HL-60 (cell line): Measurements from ENCODE around the gene COG6.

Experiments used
- DNase-seq, 2 experiments: peaks; one replicate each; pipeline ENCODE4 v3.0.0-alpha.2; 2010 to 2020; ENCODE audit warnings: low read depth in 1 of 2, low spot score in 1 of 2
- H3K27ac ChIP-seq: fragments of 250-450 bp; sonication (Bioruptor Pico); replicated peaks from 2 replicates; pipeline ENCODE4 v1.5.1; 2020; ENCODE audit warnings: mild to moderate bottlenecking, moderate library complexity
- H3K27me3 ChIP-seq: fragments of 250-450 bp; sonication (Bioruptor Pico); 2 replicates; pipeline ENCODE4 v1.5.1; 2021; ENCODE audit warnings: mild to moderate bottlenecking, moderate library complexity; ENCODE audit not compliant: insufficient read depth, poor library complexity, severe bottlenecking
- H3K4me3 ChIP-seq: replicated peaks from 2 replicates; pipeline ENCODE4 v1.5.1; 2011; ENCODE audit warnings: mild to moderate bottlenecking, control low read depth, low read length; ENCODE audit not compliant: insufficient read depth
- CTCF ChIP-seq: IDR thresholded peaks from one replicate; pipeline ENCODE4 v1.5.1; 2011; ENCODE audit warnings: low read length, control low read depth, inconsistent platforms; ENCODE audit not compliant: insufficient read depth
- GABPA ChIP-seq: IDR thresholded peaks from 2 replicates; pipeline ENCODE4 v1.6.1; 2012; ENCODE audit warnings: low read depth
- POLR2AphosphoS5 ChIP-seq: IDR thresholded peaks from 2 replicates; pipeline ENCODE4 v1.6.1; 2012; ENCODE audit warnings: low read depth
- REST ChIP-seq: IDR thresholded peaks from 2 replicates; pipeline ENCODE4 v1.6.1; 2012; ENCODE audit warnings: low read depth; ENCODE audit not compliant: insufficient replicate concordance
- SPI1 ChIP-seq: IDR thresholded peaks from 2 replicates; pipeline ENCODE4 v1.6.1; 2012; ENCODE audit warnings: low read depth, mild to moderate bottlenecking, borderline replicate concordance

Gene COG6

GRCh38 chr13:39699274-39699673, 43.8 kb downstream of the COG6 start:
- Histone ChIP-seq H3K27me3 (no peaks in the 10 kb centered on the region), H3K27ac (no peak overlapping the region), H3K4me3 (no peak overlapping the region)
- TF ChIP-seq GABPA (no peak), CTCF (no peak), REST (no peak), POLR2AphosphoS5 (no peak), SPI1 (no peak)
- no peak for DNase-seq

- DNase-seq, result no peak
- H3K27me3 ChIP-seq, result no peaks in the 10 kb centered on the region
- H3K4me3 ChIP-seq, result no peak overlapping the region
- no peak overlapping the region for H3K27ac ChIP-seq
- no peak for TF ChIP-seq CTCF
- TF ChIP-seq REST, result no peak
- TF ChIP-seq POLR2AphosphoS5, result no peak
- no peak for TF ChIP-seq GABPA
- TF ChIP-seq SPI1, result no peak
Measured at GRCh38 chr13:39712626-39713025, 57.2 kb downstream of the COG6 start.

- H3K27ac ChIP-seq, result no peak overlapping the region
- no peaks in the 10 kb centered on the region for H3K27me3 ChIP-seq
- no peak overlapping the region for H3K4me3 ChIP-seq
- no peak for TF ChIP-seq REST
- TF ChIP-seq GABPA, result no peak
- TF ChIP-seq SPI1, result no peak
- no peak for DNase-seq
Measured at GRCh38 chr13:39729156-39729555, 73.7 kb downstream of the COG6 start.

GRCh38 chr13:39734952-39735351, 79.5 kb downstream of the COG6 start:
- TF ChIP-seq CTCF (no peak), SPI1 (no peak), POLR2AphosphoS5 (no peak), REST (no peak), GABPA (no peak)
- H3K27me3 ChIP-seq, result no peaks in the 10 kb centered on the region
- no peak for DNase-seq
- H3K27ac ChIP-seq, result no peak overlapping the region
- H3K4me3 ChIP-seq, result no peak overlapping the region
